ENCODE results near the gene B9D2. TPM values are rescaled to one million over a fixed set of nuclear protein-coding genes. Genes with fewer than 3 reads are reported as not detected.
A peak's percentile ranks its signal among the peaks of the same experiment; 100 is the strongest.

The B9D2 gene
- total and polyA plus RNA-seq, 2 experiments from 2014 or later: 2.7 to 7.4 TPM

GRCh38 chr19:41397086-41398049 is 33.4 kb upstream of the B9D2 start, which contains the start of the genes BCKDHA and EXOSC5:
Gene BCKDHA (plus strand): TSS chr19:41397818. CDS start chr19:41397828, 10 bp downstream.
Gene EXOSC5 (minus strand): TSS chr19:41397359. CDS start chr19:41397328, 31 bp downstream.
- Histone ChIP-seq H3K4me3 (peak within 1 kb of the TSS; percentile 80), H3K36me3 (ENCODE audit: insufficient read depth) (no peaks in the 10 kb centered on the region), H3K4me1 (ENCODE audit: insufficient read depth) (peaks cover 12% of the 10 kb centered on the region; the same call in 1 of the 2 replicates), H3K79me2 (replicated peaks; ENCODE audit: insufficient read depth) (peaks cover 35% of the 10 kb centered on the region), H3K27me3 (ENCODE audit: insufficient read depth) (no peaks in the 10 kb centered on the region), H4K20me1 (replicated peaks; ENCODE audit: insufficient read depth) (peaks cover 7% of the 10 kb centered on the region), H3K27ac (ENCODE audit: low read depth) (peak within 1 kb of the TSS; percentile 68), H2AFZ (peak within 1 kb of the TSS; percentile 35; the same call in 1 of the 2 replicates), H3K9me2 (ENCODE audit: insufficient read depth) (no peaks in the 10 kb centered on the region), H3F3A (replicated peaks; ENCODE audit: low read depth) (no peaks in the 10 kb centered on the region), H3K4me2 (peak within 1 kb of the TSS; percentile 83)
- no peak for TF ChIP-seq CTCF (conservative IDR thresholded peaks at IDR 0.05; ENCODE audit: low read depth in 2 of 2)
- peak; percentile 60 for TF ChIP-seq POLR2AphosphoS5 (IDR thresholded peaks at IDR 0.05; ENCODE audit: low read depth)
- no peak for TF ChIP-seq EZH2 (IDR thresholded peaks at IDR 0.05; ENCODE audit: low read depth, unreplicated experiment)
- TF ChIP-seq ZNF114 (CRISPR knock-in tag; IDR thresholded peaks at IDR 0.05): no peak
- TF ChIP-seq, protein P1, sequence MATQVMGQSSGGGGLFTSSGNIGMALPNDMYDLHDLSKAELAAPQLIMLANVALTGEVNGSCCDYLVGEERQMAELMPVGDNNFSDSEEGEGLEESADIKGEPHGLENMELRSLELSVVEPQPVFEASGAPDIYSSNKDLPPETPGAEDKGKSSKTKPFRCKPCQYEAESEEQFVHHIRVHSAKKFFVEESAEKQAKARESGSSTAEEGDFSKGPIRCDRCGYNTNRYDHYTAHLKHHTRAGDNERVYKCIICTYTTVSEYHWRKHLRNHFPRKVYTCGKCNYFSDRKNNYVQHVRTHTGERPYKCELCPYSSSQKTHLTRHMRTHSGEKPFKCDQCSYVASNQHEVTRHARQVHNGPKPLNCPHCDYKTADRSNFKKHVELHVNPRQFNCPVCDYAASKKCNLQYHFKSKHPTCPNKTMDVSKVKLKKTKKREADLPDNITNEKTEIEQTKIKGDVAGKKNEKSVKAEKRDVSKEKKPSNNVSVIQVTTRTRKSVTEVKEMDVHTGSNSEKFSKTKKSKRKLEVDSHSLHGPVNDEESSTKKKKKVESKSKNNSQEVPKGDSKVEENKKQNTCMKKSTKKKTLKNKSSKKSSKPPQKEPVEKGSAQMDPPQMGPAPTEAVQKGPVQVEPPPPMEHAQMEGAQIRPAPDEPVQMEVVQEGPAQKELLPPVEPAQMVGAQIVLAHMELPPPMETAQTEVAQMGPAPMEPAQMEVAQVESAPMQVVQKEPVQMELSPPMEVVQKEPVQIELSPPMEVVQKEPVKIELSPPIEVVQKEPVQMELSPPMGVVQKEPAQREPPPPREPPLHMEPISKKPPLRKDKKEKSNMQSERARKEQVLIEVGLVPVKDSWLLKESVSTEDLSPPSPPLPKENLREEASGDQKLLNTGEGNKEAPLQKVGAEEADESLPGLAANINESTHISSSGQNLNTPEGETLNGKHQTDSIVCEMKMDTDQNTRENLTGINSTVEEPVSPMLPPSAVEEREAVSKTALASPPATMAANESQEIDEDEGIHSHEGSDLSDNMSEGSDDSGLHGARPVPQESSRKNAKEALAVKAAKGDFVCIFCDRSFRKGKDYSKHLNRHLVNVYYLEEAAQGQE (IDR thresholded peaks at IDR 0.05; ENCODE audit: unreplicated experiment): no peak
- no peak for TF ChIP-seq ZNF462 (CRISPR knock-in tag; IDR thresholded peaks at IDR 0.05)
- no peak for TF ChIP-seq JUNB (IDR thresholded peaks at IDR 0.05; ENCODE audit: unreplicated experiment)
- no peak for TF ChIP-seq EZH2phosphoT487 (IDR thresholded peaks at IDR 0.05; ENCODE audit: unreplicated experiment)
- TF ChIP-seq CREB1 (CRISPR knock-in tag; IDR thresholded peaks at IDR 0.05; ENCODE audit: low read depth): peak; percentile 73
- TF ChIP-seq STAT1 (IDR thresholded peaks at IDR 0.05; ENCODE audit: unreplicated experiment): no peak
- TF ChIP-seq NANOG (IDR thresholded peaks at IDR 0.05; ENCODE audit: borderline replicate concordance): no peak
- TF ChIP-seq ZNF331 (CRISPR knock-in tag; IDR thresholded peaks at IDR 0.05; ENCODE audit: low read depth): no peak
- no peak for TF ChIP-seq ETS1 (IDR thresholded peaks at IDR 0.05)
- H3K4me1 Mint-ChIP-seq: peaks cover 19% of the 10 kb centered on the region
- peak within 1 kb of the TSS; percentile 100 for H3K27ac Mint-ChIP-seq
- peak within 1 kb of the TSS; percentile 98 for H3K4me3 Mint-ChIP-seq
- H3K27me3 Mint-ChIP-seq (ENCODE audit: insufficient read depth, low read depth, poor library complexity): peaks cover 6% of the 10 kb centered on the region
- H3K36me3 Mint-ChIP-seq (ENCODE audit: low read depth): peaks cover 9% of the 10 kb centered on the region
- peak; percentile 98 for ATAC-seq
- peak; percentile 100 for DNase-seq (ENCODE audit: low spot score)
- no peaks in the 10 kb centered on the region for H3K9me3 Mint-ChIP-seq
